ENCODE data around the gene ENPEP.

DNA sequence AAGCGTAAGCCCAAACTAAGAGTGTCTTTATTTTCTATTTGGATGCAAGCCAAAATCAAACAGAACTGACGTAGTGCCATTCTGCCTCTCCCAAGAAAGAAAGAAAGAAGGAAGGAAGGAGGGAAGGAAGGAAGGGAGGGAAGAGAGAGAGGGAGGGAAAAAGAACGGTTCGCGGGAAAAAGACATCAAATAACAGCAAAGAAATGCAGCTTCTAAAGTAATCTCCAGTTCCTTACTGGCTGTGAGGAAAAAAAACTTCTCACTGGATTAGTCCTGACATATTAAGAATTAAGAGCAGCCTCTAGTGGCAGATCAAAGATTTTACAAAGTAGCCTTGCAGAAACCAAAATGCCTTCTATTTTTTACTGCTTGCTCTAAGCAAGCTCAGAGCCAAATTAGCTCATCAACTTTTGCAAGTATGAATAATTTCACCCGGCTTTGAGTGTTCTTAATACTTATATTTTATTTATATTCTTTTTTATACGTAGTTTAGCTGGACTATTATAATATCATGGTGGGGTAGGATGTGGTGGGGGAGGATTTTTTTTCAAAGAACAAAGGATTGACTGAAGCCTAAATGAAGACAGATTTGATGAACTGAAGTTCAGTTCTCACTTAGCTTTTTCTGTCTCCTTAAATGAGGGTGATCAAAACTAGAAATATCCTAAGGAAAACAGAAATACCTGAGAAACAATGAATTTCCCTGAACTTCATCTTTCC, 110.3 kb downstream of the ENPEP start:
- TF ChIP-seq ATF7 (IDR thresholded peaks at IDR 0.05; ENCODE audit: low read depth) = no peak
- no peak for TF ChIP-seq CREB1 (IDR thresholded peaks at IDR 0.05; ENCODE audit: low read depth)
- peak in 2 of 3 experiments; percentile 26 to 29; a peak in 3 of 6 replicates for TF ChIP-seq CTCF (IDR thresholded peaks at IDR 0.05 in 2 of 3, conservative IDR thresholded peaks at IDR 0.05 in 1 of 3; ENCODE audit: control insufficient read depth in 2 of 3, extremely low read depth in 1 of 3, insufficient read depth in 1 of 3, low read depth in 3 of 3, low read length in 3 of 3)
- no peak for TF ChIP-seq EP300 (IDR thresholded peaks at IDR 0.05; ENCODE audit: borderline replicate concordance in 1 of 2, control insufficient read depth in 1 of 2, low read depth in 2 of 2, low read length in 2 of 2)
- no peak for TF ChIP-seq ZNF207 (IDR thresholded peaks at IDR 0.05; ENCODE audit: borderline replicate concordance)

All from GM12878 (cell line).